PC-9 (cell line): ENCODE data around the gene C19orf44.

Experiments used
- EZH2 ChIP-seq: fragments of 200-600 bp; sonication (generic); IDR thresholded peaks from 2 replicates; pipeline ENCODE4 v1.8.0; 2017; ENCODE audit warnings: antibody characterized with exemption, low read depth
- TF ChIP-seq, protein P1 (sequence below): fragments of 200-600 bp; sonication (generic); conservative IDR thresholded peaks from 2 replicates; pipeline ENCODE4 v1.6.1; 2017; ENCODE audit warnings: mixed run types, antibody characterized with exemption, mild to moderate bottlenecking, moderate library complexity

DNA sequence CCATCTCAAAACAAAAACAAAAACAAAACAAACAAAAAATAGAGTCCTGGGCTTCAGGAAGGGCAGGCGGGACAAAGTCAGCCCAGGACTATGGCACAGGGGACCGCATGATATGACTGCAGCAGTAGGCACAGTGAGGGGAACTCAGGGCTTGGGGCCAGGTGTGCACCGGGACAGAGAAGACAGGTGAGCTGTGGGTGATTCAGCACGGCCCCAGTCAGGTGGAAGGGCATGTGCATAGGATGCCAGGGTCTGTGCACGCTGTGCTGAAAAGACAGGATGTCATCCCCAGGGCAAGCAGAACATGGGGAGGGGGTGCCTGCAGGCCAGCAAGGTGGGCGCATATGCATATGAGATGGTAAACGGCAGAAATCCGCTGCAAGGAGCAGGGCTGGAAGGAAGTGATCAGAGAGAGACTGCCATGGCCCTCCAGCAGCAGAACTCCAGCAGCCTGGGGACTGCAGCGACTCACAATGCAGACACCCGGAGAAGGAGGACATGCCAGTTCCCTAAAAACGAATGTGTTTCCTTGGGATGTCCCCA, 39.5 kb upstream of the C19orf44 start:
- TF ChIP-seq, protein P1, sequence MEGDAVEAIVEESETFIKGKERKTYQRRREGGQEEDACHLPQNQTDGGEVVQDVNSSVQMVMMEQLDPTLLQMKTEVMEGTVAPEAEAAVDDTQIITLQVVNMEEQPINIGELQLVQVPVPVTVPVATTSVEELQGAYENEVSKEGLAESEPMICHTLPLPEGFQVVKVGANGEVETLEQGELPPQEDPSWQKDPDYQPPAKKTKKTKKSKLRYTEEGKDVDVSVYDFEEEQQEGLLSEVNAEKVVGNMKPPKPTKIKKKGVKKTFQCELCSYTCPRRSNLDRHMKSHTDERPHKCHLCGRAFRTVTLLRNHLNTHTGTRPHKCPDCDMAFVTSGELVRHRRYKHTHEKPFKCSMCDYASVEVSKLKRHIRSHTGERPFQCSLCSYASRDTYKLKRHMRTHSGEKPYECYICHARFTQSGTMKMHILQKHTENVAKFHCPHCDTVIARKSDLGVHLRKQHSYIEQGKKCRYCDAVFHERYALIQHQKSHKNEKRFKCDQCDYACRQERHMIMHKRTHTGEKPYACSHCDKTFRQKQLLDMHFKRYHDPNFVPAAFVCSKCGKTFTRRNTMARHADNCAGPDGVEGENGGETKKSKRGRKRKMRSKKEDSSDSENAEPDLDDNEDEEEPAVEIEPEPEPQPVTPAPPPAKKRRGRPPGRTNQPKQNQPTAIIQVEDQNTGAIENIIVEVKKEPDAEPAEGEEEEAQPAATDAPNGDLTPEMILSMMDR = no peak
- no peak for TF ChIP-seq EZH2
